Nephron progenitor cell (in vitro differentiated cells): ENCODE measurements around the gene GMIP.

ENCODE experiments used
- DNase-seq: peaks from one replicate; pipeline ENCODE4 v3.0.0; 2021
- H3K27ac Mint-ChIP-seq: 2 replicates; pipeline ENCODE4 v1.8.0; 2021; ENCODE audit warnings: mild to moderate bottlenecking, moderate library complexity, mixed read lengths
- H3K27me3 Mint-ChIP-seq: 2 replicates; pipeline ENCODE4 v1.8.0; 2021; ENCODE audit warnings: mild to moderate bottlenecking, low read depth, mixed read lengths; ENCODE audit not compliant: poor library complexity
- H3K36me3 Mint-ChIP-seq: 2 replicates; pipeline ENCODE4 v1.8.0; 2021; ENCODE audit warnings: low read depth, mixed read lengths
- H3K4me1 Mint-ChIP-seq: 2 replicates; pipeline ENCODE4 v1.8.0; 2021; ENCODE audit warnings: mixed read lengths
- H3K4me3 Mint-ChIP-seq: 2 replicates; pipeline ENCODE4 v1.8.0; 2021; ENCODE audit warnings: mild to moderate bottlenecking, moderate library complexity, mixed read lengths
- H3K9me3 Mint-ChIP-seq: 2 replicates; pipeline ENCODE4 v1.8.0; 2021; ENCODE audit warnings: mild to moderate bottlenecking, moderate library complexity, mixed read lengths
- TF ChIP-seq, protein P1 (sequence below): fragments of 200-600 bp; sonication (generic); IDR thresholded peaks from 2 replicates; pipeline ENCODE4 v1.5.0; 2021; ENCODE audit warnings: antibody characterized with exemption

GMIP gene

DNA sequence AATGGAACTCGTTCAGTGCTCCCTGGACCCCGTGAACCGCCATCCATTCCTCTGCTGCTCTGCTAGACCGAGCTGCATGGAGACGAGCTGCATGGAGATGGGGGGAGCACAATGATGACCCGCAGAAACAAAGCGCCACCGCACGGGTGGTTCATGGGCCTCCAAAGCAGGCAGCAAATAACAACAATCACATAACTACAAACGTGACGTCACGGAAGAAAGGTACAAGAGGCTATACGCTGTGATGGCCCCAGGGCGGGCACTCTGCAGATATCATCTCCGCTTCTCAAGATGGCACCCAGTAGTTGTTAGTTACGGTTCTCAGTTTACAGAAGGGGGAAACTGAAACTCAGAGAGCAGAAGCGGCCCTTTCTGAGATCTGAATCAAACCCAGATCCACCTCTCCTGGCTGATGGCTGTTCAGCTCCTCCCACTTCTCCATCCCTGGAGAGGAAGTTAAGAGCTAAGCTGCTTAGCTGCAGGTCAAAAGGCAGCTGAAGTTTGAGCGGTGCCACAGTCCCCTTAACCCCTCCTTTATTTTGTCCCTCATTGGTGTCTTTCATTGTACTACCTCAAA is 18.3 kb upstream of the GMIP start:
- Mint-ChIP-seq H3K4me3 (peak overlapping the region; percentile 93), H3K36me3 (peaks cover 17% of the 10 kb centered on the region), H3K4me1 (peaks cover 20% of the 10 kb centered on the region), H3K9me3 (peaks cover 10% of the 10 kb centered on the region), H3K27ac (peak overlapping the region; percentile 89), H3K27me3 (no peaks in the 10 kb centered on the region)
- TF ChIP-seq, protein P1, sequence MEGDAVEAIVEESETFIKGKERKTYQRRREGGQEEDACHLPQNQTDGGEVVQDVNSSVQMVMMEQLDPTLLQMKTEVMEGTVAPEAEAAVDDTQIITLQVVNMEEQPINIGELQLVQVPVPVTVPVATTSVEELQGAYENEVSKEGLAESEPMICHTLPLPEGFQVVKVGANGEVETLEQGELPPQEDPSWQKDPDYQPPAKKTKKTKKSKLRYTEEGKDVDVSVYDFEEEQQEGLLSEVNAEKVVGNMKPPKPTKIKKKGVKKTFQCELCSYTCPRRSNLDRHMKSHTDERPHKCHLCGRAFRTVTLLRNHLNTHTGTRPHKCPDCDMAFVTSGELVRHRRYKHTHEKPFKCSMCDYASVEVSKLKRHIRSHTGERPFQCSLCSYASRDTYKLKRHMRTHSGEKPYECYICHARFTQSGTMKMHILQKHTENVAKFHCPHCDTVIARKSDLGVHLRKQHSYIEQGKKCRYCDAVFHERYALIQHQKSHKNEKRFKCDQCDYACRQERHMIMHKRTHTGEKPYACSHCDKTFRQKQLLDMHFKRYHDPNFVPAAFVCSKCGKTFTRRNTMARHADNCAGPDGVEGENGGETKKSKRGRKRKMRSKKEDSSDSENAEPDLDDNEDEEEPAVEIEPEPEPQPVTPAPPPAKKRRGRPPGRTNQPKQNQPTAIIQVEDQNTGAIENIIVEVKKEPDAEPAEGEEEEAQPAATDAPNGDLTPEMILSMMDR = no peak
- DNase-seq = no peak

DNA sequence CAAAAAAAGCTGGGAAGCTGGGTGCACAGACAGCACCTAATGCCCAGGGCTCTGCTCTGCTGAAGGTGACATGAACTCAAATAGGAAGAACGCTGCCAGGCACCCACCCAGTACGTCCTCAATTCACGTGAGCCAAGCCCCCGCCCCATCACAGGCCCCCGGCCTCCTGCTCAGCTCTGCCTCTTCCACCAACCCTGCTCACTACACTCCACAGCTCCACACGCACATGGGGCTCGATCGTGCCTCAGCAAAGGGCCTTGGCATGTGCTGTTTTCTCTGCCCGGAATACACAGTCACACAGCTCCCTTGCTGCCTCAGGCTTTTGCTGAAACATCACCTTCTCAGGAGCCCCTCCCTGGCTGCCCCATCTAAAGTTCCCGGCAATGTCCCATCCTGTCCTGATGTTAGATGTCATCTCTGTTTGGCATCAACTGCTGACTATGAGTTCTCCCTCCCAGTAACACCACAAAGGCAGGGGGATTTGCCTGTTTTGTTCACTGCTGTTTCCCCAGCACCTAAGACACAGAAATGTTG is 17.8 kb upstream of the GMIP start:
- H3K4me3 Mint-ChIP-seq = peak overlapping the region; percentile 93
- peaks cover 10% of the 10 kb centered on the region for H3K9me3 Mint-ChIP-seq
- no peaks in the 10 kb centered on the region for H3K27me3 Mint-ChIP-seq
- TF ChIP-seq, protein P1 = no peak
- H3K27ac Mint-ChIP-seq = peak overlapping the region; percentile 89
- peaks cover 17% of the 10 kb centered on the region for H3K36me3 Mint-ChIP-seq
- no peak for DNase-seq
- peaks cover 20% of the 10 kb centered on the region for H3K4me1 Mint-ChIP-seq

DNA sequence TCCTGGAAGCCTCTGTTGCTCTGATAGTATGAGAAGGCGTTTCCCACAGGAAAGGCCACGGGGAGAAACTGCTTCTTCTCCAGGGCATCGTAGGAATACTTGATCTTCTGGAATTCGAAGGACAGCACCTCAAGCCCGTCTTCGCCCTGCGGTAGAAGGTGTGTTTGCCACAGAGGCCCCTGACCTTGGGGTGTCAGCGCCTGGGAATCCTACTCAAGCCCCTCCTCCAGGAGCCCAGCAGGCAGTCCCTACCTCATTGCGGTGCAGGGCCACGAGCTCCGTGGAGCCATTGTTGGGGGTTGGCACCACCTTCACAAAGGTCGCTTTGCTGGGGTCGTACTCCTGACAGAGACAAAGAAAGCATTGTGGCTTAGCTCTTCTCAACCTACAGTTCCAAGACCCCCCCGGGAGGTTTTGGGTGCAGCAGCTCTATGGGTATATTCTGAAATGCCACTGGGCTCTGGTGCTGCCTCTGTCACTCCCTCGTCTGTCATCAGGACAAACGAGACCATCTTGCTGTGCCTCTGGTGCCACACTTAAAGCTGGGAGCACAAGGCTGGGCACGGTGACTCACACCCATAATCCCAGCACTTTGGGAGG is 16.3 kb upstream of the GMIP start:
- H3K27me3 Mint-ChIP-seq = no peaks in the 10 kb centered on the region
- no peak overlapping the region for H3K4me3 Mint-ChIP-seq
- H3K9me3 Mint-ChIP-seq = peaks cover 7% of the 10 kb centered on the region
- TF ChIP-seq, protein P1 = no peak
- H3K27ac Mint-ChIP-seq = no peak overlapping the region
- DNase-seq = no peak
- peaks cover 23% of the 10 kb centered on the region for H3K36me3 Mint-ChIP-seq
- H3K4me1 Mint-ChIP-seq = peaks cover 20% of the 10 kb centered on the region

DNA sequence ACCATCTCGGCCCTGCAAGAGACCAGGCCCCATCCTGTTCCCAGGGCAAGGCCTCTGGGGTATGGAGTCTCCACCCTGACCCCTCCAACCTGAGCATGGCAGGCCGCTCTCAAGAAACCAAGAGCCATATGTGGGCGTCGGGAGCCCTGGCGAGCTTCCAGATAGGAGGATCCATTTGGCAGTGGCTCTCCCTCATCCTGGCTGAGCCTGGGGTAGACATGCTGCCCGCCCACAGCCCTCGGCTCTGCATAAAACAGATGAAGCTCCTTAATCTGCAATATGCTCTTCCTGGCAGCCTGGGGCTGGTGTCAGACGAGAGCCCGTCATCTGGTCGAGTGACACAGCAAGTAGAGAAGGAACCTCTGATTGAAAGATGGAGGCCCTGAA is 13.9 kb upstream of the GMIP start:
- Mint-ChIP-seq H3K27ac (no peak overlapping the region), H3K36me3 (peaks cover 32% of the 10 kb centered on the region), H3K27me3 (no peaks in the 10 kb centered on the region), H3K4me3 (no peak overlapping the region), H3K4me1 (peaks cover 15% of the 10 kb centered on the region), H3K9me3 (no peaks in the 10 kb centered on the region)
- TF ChIP-seq, protein P1 = no peak
- no peak for DNase-seq

DNA sequence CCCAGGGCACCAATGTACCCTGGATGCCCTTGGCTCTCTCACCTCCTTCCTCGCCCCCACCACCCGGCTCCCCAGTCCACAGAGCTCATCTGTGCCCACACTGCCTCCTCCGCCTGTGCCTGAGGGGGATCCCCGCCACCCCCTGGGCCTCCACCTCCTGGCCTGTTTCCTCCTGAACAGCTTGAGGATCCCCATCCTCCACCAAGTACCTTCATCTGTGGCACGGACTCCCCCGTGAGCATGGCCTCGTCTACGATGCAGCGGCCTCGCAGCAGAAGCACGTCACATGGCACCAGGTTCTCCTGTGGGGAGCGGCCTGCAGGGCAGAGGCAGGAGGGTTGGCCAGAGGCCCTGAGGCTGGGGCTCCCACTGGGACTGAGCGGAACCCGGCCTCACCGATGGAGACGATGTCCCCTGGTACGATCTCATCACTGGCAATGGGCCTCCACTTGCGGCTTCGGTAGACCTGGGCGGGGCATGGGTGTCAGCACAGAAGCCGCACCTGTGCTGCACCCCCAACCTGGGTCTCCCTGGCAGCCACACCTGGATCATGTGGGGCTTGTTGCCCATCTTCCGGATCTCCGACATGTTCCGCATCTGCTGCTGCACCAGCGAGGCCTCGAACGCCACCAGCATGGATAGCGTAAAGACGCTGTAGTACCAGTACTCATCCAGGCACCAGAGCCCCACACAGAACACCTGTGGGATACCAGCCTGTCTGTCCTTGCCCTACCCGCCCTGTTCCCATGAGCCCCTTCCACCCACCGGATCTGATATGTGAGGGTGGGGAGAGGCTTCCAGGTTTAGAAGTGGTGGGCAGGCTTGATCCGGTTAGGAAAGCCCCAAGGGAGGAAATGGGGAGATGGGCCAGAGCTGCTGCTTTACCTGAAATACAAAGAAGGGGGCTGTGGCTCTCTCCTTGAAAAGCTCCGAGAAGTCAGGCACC is 13.3 kb upstream of the GMIP start:
- peaks cover 37% of the 10 kb centered on the region for H3K36me3 Mint-ChIP-seq
- no peaks in the 10 kb centered on the region for H3K9me3 Mint-ChIP-seq
- TF ChIP-seq, protein P1 = no peak
- peaks cover 8% of the 10 kb centered on the region for H3K4me1 Mint-ChIP-seq
- H3K27me3 Mint-ChIP-seq = no peaks in the 10 kb centered on the region
- DNase-seq = no peak
- H3K27ac Mint-ChIP-seq = peak overlapping the region; percentile 15
- no peak overlapping the region for H3K4me3 Mint-ChIP-seq
